ENCODE measurements around the gene KCNK1.

DNA sequence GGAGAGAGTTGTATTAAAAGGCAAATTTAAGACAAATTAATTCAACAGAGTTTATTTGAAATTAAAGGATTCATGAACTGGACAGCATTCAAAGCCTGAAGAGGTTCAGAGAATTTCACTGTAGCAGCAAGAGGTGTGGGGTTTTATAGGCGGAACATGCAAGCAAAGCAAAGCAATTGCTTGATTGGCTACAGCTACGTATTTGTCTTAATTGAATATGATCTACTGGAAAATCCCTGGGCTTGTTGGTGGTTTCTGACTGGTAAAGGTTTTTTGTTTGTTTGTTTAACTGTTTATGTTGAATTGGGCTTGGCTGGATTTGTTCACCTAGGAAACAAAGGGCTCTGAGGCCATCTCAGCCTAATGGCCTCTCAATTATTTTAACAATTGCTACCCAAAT is 61.5 kb downstream of the KCNK1 start:
- no peak for TF ChIP-seq EZH2 (optimal IDR thresholded peaks at IDR 0.05; ENCODE audit: low read depth, low read length)
- TF ChIP-seq, protein P1, sequence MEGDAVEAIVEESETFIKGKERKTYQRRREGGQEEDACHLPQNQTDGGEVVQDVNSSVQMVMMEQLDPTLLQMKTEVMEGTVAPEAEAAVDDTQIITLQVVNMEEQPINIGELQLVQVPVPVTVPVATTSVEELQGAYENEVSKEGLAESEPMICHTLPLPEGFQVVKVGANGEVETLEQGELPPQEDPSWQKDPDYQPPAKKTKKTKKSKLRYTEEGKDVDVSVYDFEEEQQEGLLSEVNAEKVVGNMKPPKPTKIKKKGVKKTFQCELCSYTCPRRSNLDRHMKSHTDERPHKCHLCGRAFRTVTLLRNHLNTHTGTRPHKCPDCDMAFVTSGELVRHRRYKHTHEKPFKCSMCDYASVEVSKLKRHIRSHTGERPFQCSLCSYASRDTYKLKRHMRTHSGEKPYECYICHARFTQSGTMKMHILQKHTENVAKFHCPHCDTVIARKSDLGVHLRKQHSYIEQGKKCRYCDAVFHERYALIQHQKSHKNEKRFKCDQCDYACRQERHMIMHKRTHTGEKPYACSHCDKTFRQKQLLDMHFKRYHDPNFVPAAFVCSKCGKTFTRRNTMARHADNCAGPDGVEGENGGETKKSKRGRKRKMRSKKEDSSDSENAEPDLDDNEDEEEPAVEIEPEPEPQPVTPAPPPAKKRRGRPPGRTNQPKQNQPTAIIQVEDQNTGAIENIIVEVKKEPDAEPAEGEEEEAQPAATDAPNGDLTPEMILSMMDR (IDR thresholded peaks at IDR 0.05; ENCODE audit: low read length): no peak
- no peak for TF ChIP-seq EZH2phosphoT487 (IDR thresholded peaks at IDR 0.05; ENCODE audit: low read length)

All from MM.1S (cell line).